Transverse colon (tissue), 3 donors: Measurements from ENCODE around the gene ATRN.

ENCODE experiments used
- CTCF ChIP-seq, 5 experiments: fragments of 200-600 bp in 3 of 5; fragments of 450-650 bp in 2 of 5; sonication (generic) in 3 of 5; IDR thresholded peaks; 1 replicate in 2 of 5; 2 replicates in 3 of 5; pipeline ENCODE4 v1.5.1; 2016 to 2017; ENCODE audit warnings: antibody characterized with exemption in 5 of 5, inconsistent platforms in 3 of 5, mild to moderate bottlenecking in 2 of 5, moderate library complexity in 1 of 5
- EP300 ChIP-seq: sonication (generic); formaldehyde crosslinking; IDR thresholded peaks from one replicate; pipeline ENCODE4 v1.6.1; 2017; ENCODE audit warnings: antibody characterized with exemption, low read depth
- POLR2A ChIP-seq: fragments of 450-650 bp; IDR thresholded peaks from one replicate; pipeline ENCODE4 v1.6.1; 2016; ENCODE audit warnings: antibody characterized with exemption, mild to moderate bottlenecking, moderate library complexity

- TF ChIP-seq EP300 (no peak), CTCF (IDR thresholded peaks at IDR 0.05) (no peak), POLR2A (no peak)
Measured at GRCh38 chr20:3553663-3554062, 82.8 kb downstream of the ATRN start.
